Measurements from ENCODE around the gene TFR2.

TFR2 gene

GRCh38 chr7:100584683-100585510, 56.5 kb downstream of the TFR2 start:
- peak; percentile 20 for DNase-seq

GRCh38 chr7:100584054-100584682, 57.2 kb downstream of the TFR2 start:
- no peak for DNase-seq

GRCh38 chr7:100583132-100584053, 58.0 kb downstream of the TFR2 start:
- no peak for DNase-seq

- DNase-seq: no peak
Measured at GRCh38 chr7:100582650-100583049, 58.7 kb downstream of the TFR2 start.

GRCh38 chr7:100582041-100582579, 59.2 kb downstream of the TFR2 start:
- no peak for DNase-seq

- no peak for DNase-seq
Measured at GRCh38 chr7:100580466-100581283, 60.7 kb downstream of the TFR2 start.

GRCh38 chr7:100578246-100579183, 62.8 kb downstream of the TFR2 start:
- DNase-seq: no peak

- DNase-seq: no peak
Measured at GRCh38 chr7:100577507-100577906, 63.8 kb downstream of the TFR2 start.

- no peak for DNase-seq
Measured at GRCh38 chr7:100577103-100577502, 64.2 kb downstream of the TFR2 start.

- no peak for DNase-seq
Measured at GRCh38 chr7:100576384-100576993, 64.9 kb downstream of the TFR2 start.

- DNase-seq: no peak
Measured at GRCh38 chr7:100575746-100576383, 65.5 kb downstream of the TFR2 start.

GRCh38 chr7:100575206-100575631, 66.1 kb downstream of the TFR2 start:
- DNase-seq: no peak

GRCh38 chr7:100574362-100575205, 66.8 kb downstream of the TFR2 start:
- DNase-seq: no peak

- no peak for DNase-seq
Measured at GRCh38 chr7:100573691-100574361, 67.5 kb downstream of the TFR2 start, which contains the start of gene SAP25. Gene SAP25, minus strand, starts transcription at chr7:100573900. Its CDS starts 158 bp downstream, at chr7:100573742.

- no peak for DNase-seq
Measured at GRCh38 chr7:100572949-100573675, 68.2 kb downstream of the TFR2 start.

GRCh38 chr7:100572281-100572948, 68.9 kb downstream of the TFR2 start:
- no peak for DNase-seq

GRCh38 chr7:100571829-100572116, 69.6 kb downstream of the TFR2 start:
- DNase-seq: no peak
